Nephron (organoid): Measurements from ENCODE around the gene ZDHHC23.

Experiments
- H3K27ac Mint-ChIP-seq, 3 experiments: 2 replicates each; pipeline ENCODE4 v1.8.0; 2020; ENCODE audit warnings: mixed read lengths in 3 of 3, mild to moderate bottlenecking in 2 of 3, moderate library complexity in 1 of 3
- H3K27me3 Mint-ChIP-seq: 2 replicates; pipeline ENCODE4 v1.8.0; 2021; ENCODE audit warnings: low read depth, mild to moderate bottlenecking, moderate library complexity, mixed read lengths
- H3K36me3 Mint-ChIP-seq: 2 replicates; pipeline ENCODE4 v1.8.0; 2020; ENCODE audit warnings: low read depth, mixed read lengths
- H3K4me1 Mint-ChIP-seq: 2 replicates; pipeline ENCODE4 v1.8.0; 2020; ENCODE audit warnings: mixed read lengths
- H3K4me3 Mint-ChIP-seq, 3 experiments: 2 replicates each; pipeline ENCODE4 v1.8.0; 2020; ENCODE audit warnings: mild to moderate bottlenecking in 3 of 3, mixed read lengths in 3 of 3, moderate library complexity in 2 of 3
- H3K9me3 Mint-ChIP-seq: 2 replicates; pipeline ENCODE4 v1.8.0; 2020; ENCODE audit warnings: mixed read lengths
- TF ChIP-seq, protein P1 (sequence below), 3 experiments: fragments of 200-600 bp; sonication (generic); IDR thresholded peaks; one replicate each; pipeline ENCODE4 v1.5.0; 2021; ENCODE audit warnings: antibody characterized with exemption in 3 of 3; ENCODE audit not compliant: unreplicated experiment in 3 of 3

The ZDHHC23 gene

DNA sequence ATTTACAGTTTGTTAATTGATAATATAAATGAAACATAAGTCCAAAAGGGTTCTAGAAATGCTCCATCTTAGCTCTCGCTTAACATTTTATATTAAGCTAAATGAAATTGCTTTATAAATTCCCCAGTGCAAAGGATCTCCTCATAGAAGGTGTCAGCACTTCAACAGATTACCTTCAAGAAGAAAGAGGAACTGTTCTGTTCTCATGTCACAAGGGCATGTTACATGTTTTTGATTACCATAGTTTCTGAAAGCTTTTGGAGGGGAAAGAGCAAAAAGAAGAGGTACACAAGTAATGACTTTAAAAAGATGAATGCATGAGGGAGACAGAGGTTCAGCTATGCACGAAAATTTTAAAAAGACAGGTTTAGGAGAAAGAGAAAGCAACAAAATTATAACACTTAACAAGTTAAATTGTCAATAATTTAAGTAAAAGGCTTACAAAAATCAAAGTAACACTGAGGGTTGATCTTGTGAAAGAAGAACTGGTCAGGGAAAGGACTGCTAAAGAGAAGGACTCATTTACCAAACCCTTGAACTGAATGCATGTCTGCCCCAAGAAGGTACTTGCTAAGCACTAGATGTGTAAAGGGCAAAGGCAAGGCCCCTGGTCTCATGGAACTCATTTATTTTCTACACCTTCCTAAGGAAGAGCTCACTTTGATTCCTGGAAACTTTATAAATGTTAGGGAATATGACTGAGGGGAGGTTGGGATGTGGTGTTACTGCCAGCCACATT, 63.4 kb downstream of the ZDHHC23 start:
- TF ChIP-seq, protein P1, sequence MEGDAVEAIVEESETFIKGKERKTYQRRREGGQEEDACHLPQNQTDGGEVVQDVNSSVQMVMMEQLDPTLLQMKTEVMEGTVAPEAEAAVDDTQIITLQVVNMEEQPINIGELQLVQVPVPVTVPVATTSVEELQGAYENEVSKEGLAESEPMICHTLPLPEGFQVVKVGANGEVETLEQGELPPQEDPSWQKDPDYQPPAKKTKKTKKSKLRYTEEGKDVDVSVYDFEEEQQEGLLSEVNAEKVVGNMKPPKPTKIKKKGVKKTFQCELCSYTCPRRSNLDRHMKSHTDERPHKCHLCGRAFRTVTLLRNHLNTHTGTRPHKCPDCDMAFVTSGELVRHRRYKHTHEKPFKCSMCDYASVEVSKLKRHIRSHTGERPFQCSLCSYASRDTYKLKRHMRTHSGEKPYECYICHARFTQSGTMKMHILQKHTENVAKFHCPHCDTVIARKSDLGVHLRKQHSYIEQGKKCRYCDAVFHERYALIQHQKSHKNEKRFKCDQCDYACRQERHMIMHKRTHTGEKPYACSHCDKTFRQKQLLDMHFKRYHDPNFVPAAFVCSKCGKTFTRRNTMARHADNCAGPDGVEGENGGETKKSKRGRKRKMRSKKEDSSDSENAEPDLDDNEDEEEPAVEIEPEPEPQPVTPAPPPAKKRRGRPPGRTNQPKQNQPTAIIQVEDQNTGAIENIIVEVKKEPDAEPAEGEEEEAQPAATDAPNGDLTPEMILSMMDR (IDR thresholded peaks at IDR 0.05; ENCODE audit: unreplicated experiment in 3 of 3) = no peak
- Mint-ChIP-seq H3K4me3 (no peak overlapping the region), H3K9me3 (no peaks in the 10 kb centered on the region), H3K36me3 (peaks cover 4% of the 10 kb centered on the region), H3K27ac (no peak overlapping the region), H3K27me3 (no peaks in the 10 kb centered on the region), H3K4me1 (no peaks in the 10 kb centered on the region)
